ENCODE data around the gene LARGE1.

LARGE1 gene

DNA sequence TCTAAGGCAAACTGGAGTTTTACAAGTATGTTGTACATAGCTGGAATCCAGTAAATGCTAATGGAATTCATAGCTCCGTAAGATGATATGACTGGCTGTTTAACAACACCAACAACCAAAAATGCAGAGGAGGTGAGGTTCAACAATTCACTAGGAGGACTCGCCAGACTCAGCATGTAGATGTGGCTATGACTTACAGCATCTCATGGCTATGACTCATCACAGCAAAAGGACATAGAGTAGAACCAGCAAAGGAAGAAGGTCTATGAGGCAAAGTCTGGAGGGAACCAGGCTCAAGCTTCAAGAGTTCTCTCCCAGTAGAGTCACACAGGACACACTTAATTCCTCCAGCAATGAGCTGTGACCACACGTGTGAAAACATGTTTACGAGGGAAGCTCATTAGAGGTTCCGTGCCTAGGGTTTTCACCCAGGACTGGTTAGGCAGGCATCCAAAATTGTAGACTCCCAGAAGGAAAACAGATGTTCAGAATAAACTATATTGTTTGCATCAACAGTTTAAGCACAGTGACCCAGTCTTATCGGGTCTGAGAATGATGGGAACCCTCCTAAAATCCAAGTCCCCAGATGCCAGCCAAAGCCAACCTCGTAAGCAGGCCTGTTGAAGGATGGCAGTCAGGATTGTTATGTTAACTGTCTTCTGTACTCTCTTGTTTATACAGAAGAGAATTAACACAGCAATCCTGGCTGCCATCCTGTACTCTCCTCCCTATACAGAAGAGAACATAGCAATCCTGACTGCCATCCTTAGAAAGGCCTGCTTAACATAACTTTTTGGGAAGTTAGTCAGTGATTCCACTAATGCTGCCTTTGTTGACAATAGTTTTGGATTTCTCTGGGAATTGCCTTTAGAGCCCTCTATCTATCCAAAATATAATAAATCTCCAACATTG, 116.6 kb downstream of the LARGE1 start:
- H3K27ac ChIP-seq, result peak overlapping the region; percentile 49
- TF ChIP-seq CTCF (IDR thresholded peaks at IDR 0.05; ENCODE audit: low read depth, low read length, missing control alignments), result no peak
- in situ Hi-C loops (cut with HindIII; ENCODE audit: low pct_ligation_motif_present, low sequenced_read_pairs), result no loop called here
- DNase-seq, result peak; percentile 90
- no peaks in the 10 kb centered on the region for H3K27me3 ChIP-seq (replicated peaks)
- no peak overlapping the region for H3K4me3 ChIP-seq (ENCODE audit: low read depth, low read length)
- H3K36me3 ChIP-seq (replicated peaks), result no peaks in the 10 kb centered on the region

DNA sequence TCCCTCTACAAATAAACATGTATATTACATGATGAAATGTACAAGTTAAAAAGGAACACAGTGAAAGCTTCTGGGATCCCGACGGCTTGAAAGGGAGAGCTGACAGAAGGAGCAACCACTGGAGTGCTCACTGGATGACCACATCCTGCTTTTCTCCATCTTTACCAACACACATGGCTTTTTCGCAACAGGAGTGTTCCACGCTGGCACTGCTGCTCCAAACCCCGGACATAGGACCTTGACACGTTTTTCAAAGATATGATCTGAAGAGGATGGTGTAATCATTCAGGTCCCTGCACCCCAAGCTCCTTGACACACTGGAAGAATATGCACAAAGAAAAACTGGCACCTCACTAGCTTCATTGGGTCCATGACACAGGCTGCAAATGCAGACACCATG, 121.9 kb downstream of the LARGE1 start:
- no peaks in the 10 kb centered on the region for H3K27me3 ChIP-seq (replicated peaks)
- in situ Hi-C loops (cut with HindIII; ENCODE audit: low pct_ligation_motif_present, low sequenced_read_pairs), result no loop called here
- no peak overlapping the region for H3K27ac ChIP-seq
- no peaks in the 10 kb centered on the region for H3K36me3 ChIP-seq (replicated peaks)
- no peak overlapping the region for H3K4me3 ChIP-seq (ENCODE audit: low read depth, low read length)
- no peak for TF ChIP-seq CTCF (IDR thresholded peaks at IDR 0.05; ENCODE audit: low read depth, low read length, missing control alignments)
- DNase-seq, result no peak

GRCh38 chr22:33796494-33796893, 123.8 kb downstream of the LARGE1 start:
- in situ Hi-C loops (cut with HindIII; ENCODE audit: low pct_ligation_motif_present, low sequenced_read_pairs), result no loop called here
- Histone ChIP-seq H3K36me3 (replicated peaks) (no peaks in the 10 kb centered on the region), H3K4me3 (ENCODE audit: low read depth, low read length) (no peak overlapping the region), H3K27me3 (replicated peaks) (no peaks in the 10 kb centered on the region), H3K27ac (no peak overlapping the region)
- no peak for TF ChIP-seq CTCF (IDR thresholded peaks at IDR 0.05; ENCODE audit: low read depth, low read length, missing control alignments)
- no peak for DNase-seq

DNA sequence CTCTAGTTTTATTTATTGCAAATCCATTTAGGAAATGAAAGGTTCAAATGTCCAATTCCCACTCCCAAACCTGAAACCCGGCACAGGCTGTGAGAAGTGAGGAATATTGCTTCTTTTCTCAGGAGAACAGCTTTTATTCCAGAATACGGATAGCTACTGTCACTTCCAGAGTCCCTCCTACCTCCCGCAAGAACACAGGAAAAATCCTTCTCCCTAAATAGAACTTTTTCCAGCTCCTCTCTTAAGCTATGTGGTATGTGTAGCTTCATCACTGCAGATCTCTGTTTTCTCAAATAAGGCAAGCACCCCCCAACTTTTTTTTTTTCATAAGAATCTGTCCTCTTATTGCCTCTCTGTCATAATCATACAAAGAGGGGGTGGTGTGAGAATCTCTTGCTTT, 126.8 kb downstream of the LARGE1 start:
- TF ChIP-seq CTCF (IDR thresholded peaks at IDR 0.05; ENCODE audit: low read depth, low read length, missing control alignments), result no peak
- Histone ChIP-seq H3K4me3 (ENCODE audit: low read depth, low read length) (no peak overlapping the region), H3K27me3 (replicated peaks) (no peaks in the 10 kb centered on the region), H3K36me3 (replicated peaks) (no peaks in the 10 kb centered on the region), H3K27ac (no peak overlapping the region)
- in situ Hi-C loops (cut with HindIII; ENCODE audit: low pct_ligation_motif_present, low sequenced_read_pairs), result no loop called here
- DNase-seq, result no peak

- in situ Hi-C loops (cut with HindIII; ENCODE audit: low pct_ligation_motif_present, low sequenced_read_pairs), result no loop called here
- TF ChIP-seq CTCF (IDR thresholded peaks at IDR 0.05; ENCODE audit: low read depth, low read length, missing control alignments), result no peak
- Histone ChIP-seq H3K27me3 (replicated peaks) (no peaks in the 10 kb centered on the region), H3K4me3 (ENCODE audit: low read depth, low read length) (no peak overlapping the region), H3K36me3 (replicated peaks) (no peaks in the 10 kb centered on the region), H3K27ac (no peak overlapping the region)
- no peak for DNase-seq
Measured at GRCh38 chr22:33792832-33793231, 127.4 kb downstream of the LARGE1 start.

Measured in brain microvascular endothelial cell (primary cell).